Subcutaneous abdominal adipose tissue (tissue), 5 donors: ENCODE measurements around the gene JDP2.
"Not testable (repeated sequence)": the region's sequence is repeated elsewhere in the genome, so short reads cannot be mapped to it uniquely, and the experiment has no call there.

Source experiments
- H3K27ac ChIP-seq: one replicate; pipeline ENCODE4 v1.7.0; 2013; ENCODE audit warnings: low read depth, mild to moderate bottlenecking, inconsistent platforms, low read length, moderate library complexity
- H3K27me3 ChIP-seq, 5 donors: one replicate each; pipeline ENCODE4 v1.7.0; 2013; ENCODE audit warnings: low read length in 5 of 5, inconsistent platforms in 1 of 5; ENCODE audit not compliant: control insufficient read depth in 5 of 5, insufficient read depth in 4 of 5
- H3K36me3 ChIP-seq, 5 donors: one replicate each; pipeline ENCODE4 v1.7.0; 2013; ENCODE audit warnings: low read length in 5 of 5; ENCODE audit not compliant: control insufficient read depth in 5 of 5, insufficient read depth in 5 of 5
- H3K4me1 ChIP-seq, 5 donors: one replicate each; pipeline ENCODE4 v1.7.0; 2013; ENCODE audit warnings: low read length in 5 of 5, mild to moderate bottlenecking in 3 of 5, moderate library complexity in 1 of 5; ENCODE audit not compliant: control insufficient read depth in 5 of 5, insufficient read depth in 5 of 5
- H3K4me3 ChIP-seq, 5 donors: one replicate each; pipeline ENCODE4 v1.7.0; 2013; ENCODE audit warnings: low read length in 5 of 5, low read depth in 1 of 5
- H3K9ac ChIP-seq, 5 donors: one replicate each; pipeline ENCODE4 v1.7.0; 2013; ENCODE audit warnings: low read length in 5 of 5, mild to moderate bottlenecking in 4 of 5, moderate library complexity in 3 of 5
- H3K9me3 ChIP-seq, 5 donors: one replicate each; pipeline ENCODE4 v1.7.0; 2013; ENCODE audit warnings: low read length in 5 of 5; ENCODE audit not compliant: control insufficient read depth in 5 of 5
- donor health status: healthy.
- donor health status: healthy.
- donor health status: healthy.
- donor health status: healthy.
- donor health status: healthy.

Gene JDP2

GRCh38 chr14:75471059-75471458, 43.2 kb downstream of the JDP2 start:
- Histone ChIP-seq H3K36me3 (peaks cover 14 to 69% (median 58%) of the 10 kb centered on the region in 5 donors), H3K27me3 (no peaks in the 10 kb centered on the region), H3K9ac (no peak overlapping the region), H3K27ac (peak overlapping the region; percentile 24), H3K9me3 (no peaks in the 10 kb centered on the region), H3K4me1 (peaks cover 1 to 33% (median 24%) of the 10 kb centered on the region in 5 donors), H3K4me3 (no peak overlapping the region)

- not testable (repeated sequence) for H3K4me3 ChIP-seq, H3K9me3 ChIP-seq, H3K9ac ChIP-seq, H3K27me3 ChIP-seq, H3K27ac ChIP-seq
- Histone ChIP-seq H3K4me1 (peaks cover 0 to 14% (median 8%) of the 10 kb centered on the region in 5 donors), H3K36me3 (peaks cover 14 to 66% (median 52%) of the 10 kb centered on the region in 5 donors)
Observed at GRCh38 chr14:75474127-75474526, 46.3 kb downstream of the JDP2 start.

GRCh38 chr14:75476274-75476995, 48.6 kb downstream of the JDP2 start:
- Histone ChIP-seq H3K4me3 (no peak overlapping the region), H3K9me3 (no peaks in the 10 kb centered on the region), H3K27me3 (no peaks in the 10 kb centered on the region), H3K4me1 (peaks cover 0 to 6% (median 3%) of the 10 kb centered on the region in 5 donors), H3K36me3 (peaks cover 8 to 44% (median 31%) of the 10 kb centered on the region in 5 donors), H3K9ac (no peak overlapping the region), H3K27ac (no peak overlapping the region)

GRCh38 chr14:75477881-75478280, 50.1 kb downstream of the JDP2 start:
- Histone ChIP-seq H3K4me3 (no peak overlapping the region), H3K27me3 (no peaks in the 10 kb centered on the region), H3K9ac (no peak overlapping the region), H3K36me3 (peaks cover 6 to 29% (median 17%) of the 10 kb centered on the region in 5 donors), H3K4me1 (peaks cover 0 to 6% (median 3%) of the 10 kb centered on the region in 5 donors), H3K9me3 (no peaks in the 10 kb centered on the region), H3K27ac (no peak overlapping the region)

GRCh38 chr14:75479770-75480600, 52.2 kb downstream of the JDP2 start:
- H3K4me1 ChIP-seq, result peaks cover 0 to 6% (median 3%) of the 10 kb centered on the region in 5 donors
- no peaks in the 10 kb centered on the region for H3K27me3 ChIP-seq
- no peak overlapping the region for H3K9ac ChIP-seq
- H3K4me3 ChIP-seq, result no peak overlapping the region
- peaks cover 2 to 18% (median 12%) of the 10 kb centered on the region in 5 donors for H3K36me3 ChIP-seq
- no peaks in the 10 kb centered on the region for H3K9me3 ChIP-seq
- H3K27ac ChIP-seq, result no peak overlapping the region

- Histone ChIP-seq H3K36me3 (no peaks in the 10 kb centered on the region), H3K4me1 (no peaks in the 10 kb centered on the region), H3K4me3 (no peak overlapping the region), H3K27ac (no peak overlapping the region), H3K9ac (no peak overlapping the region), H3K27me3 (peaks cover 0 to 2% (median 0%) of the 10 kb centered on the region in 5 donors), H3K9me3 (no peaks in the 10 kb centered on the region)
Observed at GRCh38 chr14:75482366-75482765, 54.5 kb downstream of the JDP2 start.

GRCh38 chr14:75484711-75485429, 57.0 kb downstream of the JDP2 start:
- no peak overlapping the region for H3K4me3 ChIP-seq
- H3K36me3 ChIP-seq, result no peaks in the 10 kb centered on the region
- no peak overlapping the region for H3K27ac ChIP-seq
- no peaks in the 10 kb centered on the region for H3K9me3 ChIP-seq
- H3K27me3 ChIP-seq, result peaks cover 0 to 2% (median 0%) of the 10 kb centered on the region in 5 donors
- H3K9ac ChIP-seq, result no peak overlapping the region
- no peaks in the 10 kb centered on the region for H3K4me1 ChIP-seq

GRCh38 chr14:75486318-75486717, 58.5 kb downstream of the JDP2 start:
- Histone ChIP-seq H3K4me1 (no peaks in the 10 kb centered on the region), H3K9me3 (no peaks in the 10 kb centered on the region), H3K27ac (no peak overlapping the region), H3K36me3 (no peaks in the 10 kb centered on the region), H3K27me3 (peaks cover 0 to 2% (median 0%) of the 10 kb centered on the region in 5 donors), H3K9ac (no peak overlapping the region), H3K4me3 (no peak overlapping the region)

- Histone ChIP-seq H3K4me1 (no peaks in the 10 kb centered on the region), H3K9ac (no peak overlapping the region), H3K27ac (no peak overlapping the region), H3K9me3 (no peaks in the 10 kb centered on the region), H3K4me3 (no peak overlapping the region), H3K36me3 (no peaks in the 10 kb centered on the region), H3K27me3 (peaks cover 0 to 2% (median 0%) of the 10 kb centered on the region in 5 donors)
Observed at GRCh38 chr14:75487155-75487671, 59.4 kb downstream of the JDP2 start.
